ENCODE measurements around the gene ZNRF3.

- TF ChIP-seq POLR2A (IDR thresholded peaks at IDR 0.05; ENCODE audit: low read depth) (no peak), EP300 (IDR thresholded peaks at IDR 0.05) (no peak), POLR2AphosphoS5 (IDR thresholded peaks at IDR 0.05) (no peak)
- TF ChIP-seq, protein P1, sequence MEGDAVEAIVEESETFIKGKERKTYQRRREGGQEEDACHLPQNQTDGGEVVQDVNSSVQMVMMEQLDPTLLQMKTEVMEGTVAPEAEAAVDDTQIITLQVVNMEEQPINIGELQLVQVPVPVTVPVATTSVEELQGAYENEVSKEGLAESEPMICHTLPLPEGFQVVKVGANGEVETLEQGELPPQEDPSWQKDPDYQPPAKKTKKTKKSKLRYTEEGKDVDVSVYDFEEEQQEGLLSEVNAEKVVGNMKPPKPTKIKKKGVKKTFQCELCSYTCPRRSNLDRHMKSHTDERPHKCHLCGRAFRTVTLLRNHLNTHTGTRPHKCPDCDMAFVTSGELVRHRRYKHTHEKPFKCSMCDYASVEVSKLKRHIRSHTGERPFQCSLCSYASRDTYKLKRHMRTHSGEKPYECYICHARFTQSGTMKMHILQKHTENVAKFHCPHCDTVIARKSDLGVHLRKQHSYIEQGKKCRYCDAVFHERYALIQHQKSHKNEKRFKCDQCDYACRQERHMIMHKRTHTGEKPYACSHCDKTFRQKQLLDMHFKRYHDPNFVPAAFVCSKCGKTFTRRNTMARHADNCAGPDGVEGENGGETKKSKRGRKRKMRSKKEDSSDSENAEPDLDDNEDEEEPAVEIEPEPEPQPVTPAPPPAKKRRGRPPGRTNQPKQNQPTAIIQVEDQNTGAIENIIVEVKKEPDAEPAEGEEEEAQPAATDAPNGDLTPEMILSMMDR (IDR thresholded peaks at IDR 0.05) = no peak
Observed at GRCh38 chr22:29043906-29044575, 160.7 kb downstream of the ZNRF3 start.
